ENCODE data around the gene NFS1.
"Not testable (repeated sequence)": the region's sequence is repeated elsewhere in the genome, so short reads cannot be mapped to it uniquely, and the experiment has no call there.

GRCh38 chr20:35706591-35707529, 7.7 kb upstream of the NFS1 start:
- not testable (repeated sequence) for TF ChIP-seq CTCF (IDR thresholded peaks at IDR 0.05; ENCODE audit: insufficient read depth, low read length); REST (IDR thresholded peaks at IDR 0.05; ENCODE audit: insufficient replicate concordance, low read depth); POLR2AphosphoS5 (IDR thresholded peaks at IDR 0.05; ENCODE audit: low read depth); GABPA (IDR thresholded peaks at IDR 0.05; ENCODE audit: low read depth)

All from HL-60 (cell line).